Stimulated activated CD4-positive, alpha-beta T cell treated with anti-CD3 and anti-CD28 coated beads, Interleukin-15, amount 100 ng/mL, for 48 hours (primary cell): Measurements from ENCODE around the gene VAV2.

Source experiments
- DNase-seq, 2 donors: peaks; one replicate each; pipeline ENCODE4 v3.0.0-alpha.2; 2020; ENCODE audit warnings: low read depth in 2 of 2

Gene VAV2

DNA sequence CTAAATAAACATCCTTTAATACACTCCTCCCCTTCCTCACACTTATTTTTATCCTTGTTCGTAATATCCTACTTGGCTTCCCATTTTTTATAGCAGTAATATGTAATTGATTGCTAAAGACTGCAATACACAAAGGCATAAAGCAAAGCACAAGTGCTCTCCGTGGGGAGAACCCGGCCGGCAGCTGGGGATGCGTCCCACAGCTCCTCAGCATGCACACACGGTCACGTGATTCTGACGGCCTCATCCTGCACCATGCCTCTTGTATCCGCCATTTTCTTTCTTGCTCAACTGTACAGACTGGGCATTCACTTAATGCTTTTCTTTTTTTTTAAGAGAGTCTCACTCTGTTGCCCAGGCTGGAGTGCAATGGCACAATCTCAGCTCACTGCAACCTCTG, 36.0 kb upstream of the VAV2 start:
- DNase-seq = no peak

- no peak for DNase-seq
Measured at GRCh38 chr9:134027561-134027960, 35.4 kb upstream of the VAV2 start.

DNA sequence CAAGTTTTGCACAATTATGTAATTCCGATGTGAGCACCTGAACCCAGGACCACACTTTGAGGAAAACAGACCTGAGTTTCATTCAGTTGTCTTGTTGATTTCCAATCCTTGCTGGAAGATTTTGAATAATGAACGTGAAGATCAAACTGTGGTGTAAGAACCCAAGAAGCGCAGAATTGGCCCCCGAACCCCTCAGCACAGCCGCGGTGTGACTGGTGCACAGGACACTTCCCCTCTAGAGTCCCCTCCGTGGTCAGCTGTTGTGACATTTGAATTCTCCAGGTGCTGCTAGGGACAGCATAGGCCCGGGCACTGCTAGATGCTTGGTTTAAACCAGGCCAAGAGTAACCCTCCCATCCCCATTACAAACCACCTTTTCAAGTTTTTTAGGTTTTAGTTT, 34.9 kb upstream of the VAV2 start:
- no peak for DNase-seq

DNA sequence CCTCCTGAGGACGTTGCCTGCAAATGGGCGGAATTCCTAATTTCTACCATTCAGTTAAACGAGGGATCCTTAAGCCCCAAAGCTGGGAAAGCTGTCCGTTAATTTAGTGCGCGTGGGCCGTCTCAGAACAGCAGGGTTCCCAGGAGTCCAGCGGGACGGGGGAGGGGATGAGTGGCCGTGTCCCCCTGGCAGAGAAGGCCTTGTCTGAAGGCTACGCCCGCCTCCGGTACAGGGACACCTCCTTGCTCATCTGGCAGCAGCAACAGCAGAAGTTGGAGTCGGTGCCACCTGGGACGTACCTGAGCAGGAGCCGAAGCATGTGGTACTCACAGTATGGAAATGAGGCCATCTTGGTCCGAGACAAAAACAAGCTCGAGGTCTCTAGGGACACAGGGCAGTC, 34.5 kb upstream of the VAV2 start:
- DNase-seq = no peak

GRCh38 chr9:134025606-134026541, 33.8 kb upstream of the VAV2 start:
- DNase-seq = peak; percentile 18 to 32

DNA sequence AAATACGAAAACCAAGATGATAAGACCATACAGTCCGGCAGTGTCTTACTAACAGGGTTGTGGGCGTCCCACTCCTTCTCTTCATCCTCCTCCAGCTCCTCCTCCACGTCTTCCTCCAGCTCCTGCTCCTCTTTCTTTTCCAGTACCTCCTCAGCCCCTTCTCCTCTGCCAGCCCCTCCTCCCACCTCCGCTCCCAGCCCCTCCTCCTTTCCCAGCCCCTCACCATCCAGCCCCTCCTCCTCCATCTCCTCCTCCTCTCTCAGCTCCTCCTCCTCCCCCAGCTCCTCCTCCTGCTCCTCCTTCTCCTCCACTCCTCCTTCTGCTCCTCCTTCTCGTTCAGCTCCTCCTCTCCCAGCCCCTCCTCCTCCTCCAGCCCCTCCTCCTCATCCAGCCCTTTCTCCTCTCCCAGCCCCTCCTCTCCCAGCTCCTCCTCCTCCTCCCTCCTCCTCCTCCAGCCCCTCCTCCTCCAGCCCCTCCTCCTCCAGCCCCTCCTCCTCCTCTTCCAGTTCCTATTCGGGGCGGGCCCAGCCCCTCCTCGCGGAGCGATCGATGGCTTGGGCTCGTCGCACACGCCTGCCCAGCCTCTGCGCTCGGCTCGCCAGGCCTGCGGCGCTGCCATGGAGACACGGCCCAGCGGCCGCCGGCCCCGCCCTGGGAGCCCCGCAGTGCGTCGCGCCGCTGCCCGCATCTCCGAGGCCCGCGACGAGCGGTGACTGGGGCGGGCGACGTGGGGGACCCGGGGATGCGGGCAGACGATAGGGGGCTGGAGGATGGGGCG, 32.9 kb upstream of the VAV2 start, which contains the start of gene BRD3OS:
TSS of gene BRD3OS (plus strand) at position 654 of the 778 bp plus-strand sequence. CDS start 1,267 bp downstream, outside the sequence.
- DNase-seq = peak; percentile 91 to 93

- no peak for DNase-seq
Measured at GRCh38 chr9:134024214-134024792, 32.2 kb upstream of the VAV2 start.

- no peak for DNase-seq
Measured at GRCh38 chr9:134014946-134015345, 22.8 kb upstream of the VAV2 start.

DNA sequence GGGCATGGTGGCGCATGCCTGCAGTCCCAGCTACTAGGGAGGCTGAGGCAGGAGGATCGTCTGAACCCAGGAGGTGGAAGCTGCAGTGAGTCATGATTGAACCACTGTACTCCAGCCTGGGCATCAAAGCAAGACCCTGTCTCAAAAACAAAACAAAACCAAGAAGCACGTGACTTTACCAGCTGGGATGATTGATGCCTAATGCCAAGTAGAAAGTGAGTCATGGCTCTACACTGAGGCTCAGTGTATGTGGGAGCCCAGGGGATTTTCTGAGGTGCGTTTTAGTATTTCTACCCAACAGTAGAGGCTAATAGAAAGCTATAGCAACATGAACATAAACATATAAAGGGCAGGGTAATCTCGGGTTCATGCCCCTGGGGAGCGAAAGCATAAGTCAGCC, 19.3 kb upstream of the VAV2 start:
- DNase-seq = no peak

- no peak for DNase-seq
Measured at GRCh38 chr9:134010310-134011173, 18.4 kb upstream of the VAV2 start.

DNA sequence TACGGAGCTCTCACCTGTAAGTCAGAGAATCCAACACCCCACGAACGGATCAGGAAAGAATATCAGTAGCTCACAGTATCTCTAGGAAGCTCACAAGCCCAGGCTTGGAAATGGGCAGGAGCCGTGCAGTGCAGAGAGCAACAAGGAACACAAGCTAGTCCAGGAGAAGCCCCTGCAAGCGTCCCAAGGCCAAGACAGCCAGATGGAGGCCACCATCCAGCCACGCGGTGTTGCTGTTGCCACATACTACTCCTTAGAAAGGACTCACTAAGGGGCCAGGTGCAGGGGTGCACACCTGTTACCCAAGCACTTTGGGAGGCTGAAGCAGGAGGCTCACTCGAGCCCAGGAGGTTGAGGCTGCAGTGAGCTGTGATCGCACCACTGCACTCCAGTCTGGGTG, 15.4 kb upstream of the VAV2 start:
- DNase-seq = no peak

- DNase-seq = no peak
Measured at GRCh38 chr9:134007150-134007549, 15.0 kb upstream of the VAV2 start.

- DNase-seq = no peak
Measured at GRCh38 chr9:134005381-134005780, 13.3 kb upstream of the VAV2 start.

DNA sequence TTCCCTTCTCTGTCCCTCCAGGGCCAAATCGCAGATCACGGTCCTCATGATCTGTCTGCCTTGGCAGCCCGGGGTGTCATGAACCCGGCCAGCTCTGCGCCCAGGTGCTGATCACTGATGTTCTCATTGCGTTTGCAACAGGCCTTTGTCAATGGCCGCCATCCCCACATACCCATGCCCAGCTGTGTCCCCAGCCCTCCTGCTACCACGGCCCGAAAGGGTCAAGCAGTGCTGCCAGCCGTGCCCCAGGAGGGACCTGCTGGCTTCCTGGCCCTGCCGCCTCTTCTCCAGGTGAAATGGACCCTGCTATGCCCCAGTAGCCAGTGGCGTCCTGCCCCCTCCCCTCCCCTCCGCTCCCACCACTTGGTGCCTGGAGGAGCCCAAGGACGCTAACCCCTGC, 12.8 kb upstream of the VAV2 start:
- DNase-seq = no peak

- no peak for DNase-seq
Measured at GRCh38 chr9:134004131-134004873, 12.2 kb upstream of the VAV2 start.

- DNase-seq = no peak
Measured at GRCh38 chr9:134003237-134003636, 11.1 kb upstream of the VAV2 start.

DNA sequence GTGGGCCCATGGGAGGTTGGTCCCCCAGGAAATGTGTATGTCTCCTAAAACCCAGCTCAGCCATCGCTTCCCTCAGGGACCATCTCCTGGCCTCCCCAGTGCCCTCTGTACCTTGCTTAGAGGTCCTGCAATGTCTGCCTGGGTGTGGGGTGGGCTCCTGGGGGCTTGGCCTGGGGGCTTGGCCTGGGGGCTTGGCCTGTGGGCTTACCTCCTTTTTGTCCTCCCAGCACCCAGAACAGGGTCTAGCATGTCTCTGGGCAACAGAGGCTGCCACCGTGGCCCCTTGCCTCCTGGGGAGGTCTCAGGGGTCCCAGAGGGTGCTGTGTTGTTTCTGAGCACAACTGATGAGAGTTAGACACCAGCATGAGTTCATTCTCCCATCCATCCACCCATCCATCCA, 10.7 kb upstream of the VAV2 start:
- no peak for DNase-seq

DNA sequence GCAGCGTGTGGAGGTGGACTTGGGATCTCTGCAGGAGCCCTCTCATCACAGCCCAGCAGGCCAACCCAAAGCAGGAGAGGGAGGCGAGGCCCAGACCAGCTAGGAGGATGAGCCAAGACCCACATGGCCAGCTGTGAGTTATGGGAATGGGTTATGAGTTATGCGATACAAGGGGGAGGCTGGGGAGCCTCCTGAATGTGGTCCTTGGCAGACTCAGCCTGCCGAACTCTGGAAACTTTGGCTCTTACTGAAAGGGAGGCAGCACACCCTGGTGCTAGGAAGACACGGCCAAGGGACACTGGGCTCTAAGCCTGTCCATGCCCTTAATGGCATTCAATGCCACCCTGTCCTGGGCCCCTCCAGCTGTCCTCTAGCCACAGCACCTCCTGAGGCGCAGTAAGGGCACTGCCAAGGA, 7.7 kb upstream of the VAV2 start:
- DNase-seq = no peak

DNA sequence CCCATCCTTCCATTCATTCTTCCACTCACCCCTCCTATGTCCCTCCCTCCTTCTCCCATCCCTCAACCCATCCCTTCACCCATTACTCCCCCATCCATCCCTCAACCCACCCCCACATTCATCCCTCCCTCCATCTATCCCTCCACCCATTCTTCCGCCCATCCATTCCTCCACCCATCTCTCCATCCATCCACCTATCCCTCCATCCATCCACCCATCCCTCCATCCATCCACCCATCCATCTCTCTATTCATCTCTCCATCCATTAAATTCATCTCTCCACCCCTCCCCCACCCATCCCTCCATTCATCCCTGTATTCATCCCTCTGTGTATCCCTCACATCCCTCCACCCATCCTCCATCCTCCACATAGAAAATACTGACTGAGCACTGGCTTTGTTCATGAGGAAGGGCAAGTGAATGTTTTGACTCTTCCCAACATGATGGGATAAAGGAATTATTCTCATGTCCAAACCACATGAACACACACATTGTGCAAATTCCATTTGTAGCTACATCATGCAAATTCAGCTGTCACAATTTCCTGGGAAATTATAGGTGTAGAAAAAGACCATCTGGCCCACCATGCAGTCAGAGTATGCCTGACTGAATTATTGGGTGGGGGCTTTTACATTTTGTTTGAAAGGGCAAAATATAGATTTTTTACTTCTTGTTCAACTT, 6.9 kb upstream of the VAV2 start:
- DNase-seq = no peak

GRCh38 chr9:133997584-133997983, 5.5 kb upstream of the VAV2 start:
- DNase-seq = no peak
